Liver (tissue), 9 donors: ENCODE results near the gene RAB41. TPM values are rescaled to one million over a fixed set of nuclear protein-coding genes. Genes with fewer than 3 reads are reported as not detected.

Source experiments
- DNase-seq: peaks from one replicate; pipeline ENCODE4 v3.0.0-alpha.2; 2017; ENCODE audit warnings: low spot score
- H3K27ac ChIP-seq, 2 donors: one replicate each; pipeline ENCODE4 v1.7.0; 2013; ENCODE audit warnings: inconsistent platforms in 2 of 2, low read length in 2 of 2, control low read depth in 1 of 2, low read depth in 1 of 2, mild to moderate bottlenecking in 1 of 2
- H3K27me3 ChIP-seq, 4 donors: one replicate each; pipeline versions ENCODE4 v1.6.1 to v1.7.0; 2013; ENCODE audit warnings: low read length in 3 of 4, inconsistent platforms in 1 of 4, mild to moderate bottlenecking in 1 of 4, moderate library complexity in 1 of 4; ENCODE audit not compliant: control insufficient read depth in 4 of 4, insufficient read depth in 4 of 4
- H3K36me3 ChIP-seq, 4 donors: one replicate each; pipeline versions ENCODE4 v1.6.1 to v1.7.0; 2013; ENCODE audit warnings: low read length in 3 of 4, mild to moderate bottlenecking in 3 of 4, low read depth in 1 of 4, moderate library complexity in 1 of 4; ENCODE audit not compliant: control insufficient read depth in 4 of 4, insufficient read depth in 3 of 4
- H3K4me1 ChIP-seq, 4 donors: one replicate each; pipeline versions ENCODE4 v1.6.1 to v1.7.0; 2013; ENCODE audit warnings: low read length in 3 of 4, mild to moderate bottlenecking in 3 of 4, moderate library complexity in 1 of 4; ENCODE audit not compliant: control insufficient read depth in 4 of 4, insufficient read depth in 4 of 4
- H3K4me3 ChIP-seq, 3 donors: one replicate each; pipeline versions ENCODE4 v1.6.1 to v1.7.0; 2013; ENCODE audit warnings: low read length in 3 of 3, control low read depth in 1 of 3, low read depth in 1 of 3, mild to moderate bottlenecking in 1 of 3
- H3K9ac ChIP-seq, 2 donors: one replicate each; pipeline ENCODE4 v1.7.0; 2013; ENCODE audit warnings: low read length in 2 of 2, mild to moderate bottlenecking in 2 of 2, moderate library complexity in 2 of 2, control low read depth in 1 of 2, low read depth in 1 of 2
- H3K9me3 ChIP-seq, 4 donors: one replicate each; pipeline versions ENCODE4 v1.6.1 to v1.7.0; 2013; ENCODE audit warnings: low read length in 3 of 4; ENCODE audit not compliant: control insufficient read depth in 4 of 4
- EGR1 ChIP-seq, 2 donors: IDR thresholded peaks; 2 replicates each; pipeline ENCODE4 v1.6.1; 2016 to 2018; ENCODE audit warnings: antibody characterized with exemption in 2 of 2, low read depth in 2 of 2
- FOXA1 ChIP-seq: IDR thresholded peaks from 2 replicates; pipeline ENCODE4 v1.6.1; 2016; ENCODE audit warnings: antibody characterized with exemption
- FOXA2 ChIP-seq: IDR thresholded peaks from 2 replicates; pipeline ENCODE4 v1.6.1; 2016; ENCODE audit warnings: antibody characterized with exemption
- GABPA ChIP-seq, 2 donors: IDR thresholded peaks in 1 of 2; conservative IDR thresholded peaks in 1 of 2; 2 replicates each; pipeline ENCODE4 v1.6.1; 2016; ENCODE audit warnings: antibody characterized with exemption in 2 of 2, mild to moderate bottlenecking in 1 of 2, moderate library complexity in 1 of 2
- HNF4A ChIP-seq, 2 donors: conservative IDR thresholded peaks; 2 replicates each; pipeline ENCODE4 v1.6.1; 2016; ENCODE audit warnings: antibody characterized with exemption in 2 of 2, mild to moderate bottlenecking in 2 of 2
- HNF4G ChIP-seq: IDR thresholded peaks from 2 replicates; pipeline ENCODE4 v1.6.1; 2016; ENCODE audit warnings: antibody characterized with exemption
- NR2F2 ChIP-seq: IDR thresholded peaks from 2 replicates; pipeline ENCODE4 v1.6.1; 2016; ENCODE audit warnings: antibody characterized with exemption
- RAD21 ChIP-seq, 2 donors: IDR thresholded peaks; 2 replicates each; pipeline ENCODE4 v1.6.1; 2016; ENCODE audit warnings: antibody characterized with exemption in 2 of 2, mild to moderate bottlenecking in 2 of 2
- RXRA ChIP-seq, 2 donors: IDR thresholded peaks; 2 replicates each; pipeline ENCODE4 v1.6.1; 2017 to 2018; ENCODE audit warnings: antibody characterized with exemption in 2 of 2, mild to moderate bottlenecking in 1 of 2
- SP1 ChIP-seq: IDR thresholded peaks from 2 replicates; pipeline ENCODE4 v1.6.1; 2018; ENCODE audit warnings: antibody characterized with exemption, mild to moderate bottlenecking
- TAF1 ChIP-seq: conservative IDR thresholded peaks from 2 replicates; pipeline ENCODE4 v1.6.1; 2016; ENCODE audit warnings: antibody characterized with exemption, mild to moderate bottlenecking
- YY1 ChIP-seq: IDR thresholded peaks from 2 replicates; pipeline ENCODE4 v1.6.1; 2016; ENCODE audit warnings: antibody characterized with exemption, mild to moderate bottlenecking
- WGBS: extraction: QIAGEN DNeasy Blood & Tissue Kit; methylation state at CpG from one replicate; pipeline ENCODE4 v1.1.7; 2013; 5-methylcytosine and 5-hydroxymethylcytosine counted together
- polyA plus RNA-seq, 2 donors: library from polyadenylated mRNA; stranded (reverse) in 1 of 2; unstranded in 1 of 2; fragments of 200-250 nt in 1 of 2; fragments of >200 nt in 1 of 2; fragmentation: Nextera tagmentation in 1 of 2; extraction: Ambion mirVana in 1 of 2; gene quantifications; one replicate each; pipeline versions ENCODE4 v1.2.1 to v1.2.3, GENCODE V29; 2013 to 2015
- total RNA-seq, 2 donors: library from RNA; depleted of rRNA; stranded (reverse); fragments of >200 nt; gene quantifications; one replicate each; pipeline ENCODE4 v1.2.3, GENCODE V29; 2014
- TF ChIP-seq, protein P1 (sequence below): fragments of 150-350 bp; IDR thresholded peaks from 2 replicates; pipeline ENCODE4 v1.5.1; 2017; ENCODE audit warnings: improper control_type of control experiment, low read depth, low read length; ENCODE audit not compliant: missing input control
- TF ChIP-seq, protein P2 (sequence below): IDR thresholded peaks from 2 replicates; pipeline ENCODE4 v1.6.1; 2016; ENCODE audit warnings: antibody characterized with exemption
- TF ChIP-seq, protein P3 (sequence below): IDR thresholded peaks from 2 replicates; pipeline ENCODE4 v1.6.1; 2016; ENCODE audit warnings: antibody characterized with exemption
- TF ChIP-seq, protein P4 (sequence below): IDR thresholded peaks from 2 replicates; pipeline ENCODE4 v1.6.1; 2016; ENCODE audit warnings: antibody characterized with exemption
- TF ChIP-seq, protein P5 (sequence below): IDR thresholded peaks from 2 replicates; pipeline ENCODE4 v1.6.1; 2016; ENCODE audit warnings: antibody characterized with exemption, mild to moderate bottlenecking
- donor health status: healthy.
- donor health status: healthy.
- donor health status: healthy.
- donor health status: healthy.
- donor health status: healthy.

RAB41 gene
- total and polyA plus RNA-seq, 4 donors = not detected

DNA sequence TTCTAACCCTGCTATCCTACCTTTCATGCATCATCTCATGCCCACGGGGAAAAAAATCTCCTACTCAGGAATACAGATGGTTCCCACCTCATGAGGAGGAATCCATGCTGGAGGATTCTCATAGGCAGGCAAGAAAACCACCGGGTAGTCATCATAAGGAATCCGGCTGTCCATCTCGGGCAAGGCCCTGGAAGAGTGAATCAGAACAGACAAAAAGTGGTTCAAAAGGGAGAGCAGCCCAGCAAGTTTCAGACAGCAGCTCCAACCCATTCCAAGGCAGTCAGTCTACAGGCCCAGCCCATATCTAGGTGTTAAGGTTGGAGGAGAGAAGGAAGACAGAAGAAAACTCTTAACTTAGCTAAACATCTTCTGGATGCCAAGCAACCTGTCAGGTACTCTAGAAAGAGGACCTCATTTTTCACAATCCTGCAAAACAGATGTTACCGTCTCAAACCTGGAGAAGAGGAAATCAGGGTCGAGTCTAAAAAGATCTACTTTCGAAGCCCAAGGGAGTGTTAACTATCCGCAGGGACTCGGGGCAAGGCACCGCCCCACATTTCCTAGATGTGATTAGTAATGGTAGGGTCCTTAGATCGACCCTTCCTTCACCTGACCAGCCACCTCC lies 7.3 kb downstream of the RAB41 start:
- TF ChIP-seq TAF1 (no peak), HNF4G (no peak), FOXA2 (no peak)
- DNase-seq = no peak

DNA sequence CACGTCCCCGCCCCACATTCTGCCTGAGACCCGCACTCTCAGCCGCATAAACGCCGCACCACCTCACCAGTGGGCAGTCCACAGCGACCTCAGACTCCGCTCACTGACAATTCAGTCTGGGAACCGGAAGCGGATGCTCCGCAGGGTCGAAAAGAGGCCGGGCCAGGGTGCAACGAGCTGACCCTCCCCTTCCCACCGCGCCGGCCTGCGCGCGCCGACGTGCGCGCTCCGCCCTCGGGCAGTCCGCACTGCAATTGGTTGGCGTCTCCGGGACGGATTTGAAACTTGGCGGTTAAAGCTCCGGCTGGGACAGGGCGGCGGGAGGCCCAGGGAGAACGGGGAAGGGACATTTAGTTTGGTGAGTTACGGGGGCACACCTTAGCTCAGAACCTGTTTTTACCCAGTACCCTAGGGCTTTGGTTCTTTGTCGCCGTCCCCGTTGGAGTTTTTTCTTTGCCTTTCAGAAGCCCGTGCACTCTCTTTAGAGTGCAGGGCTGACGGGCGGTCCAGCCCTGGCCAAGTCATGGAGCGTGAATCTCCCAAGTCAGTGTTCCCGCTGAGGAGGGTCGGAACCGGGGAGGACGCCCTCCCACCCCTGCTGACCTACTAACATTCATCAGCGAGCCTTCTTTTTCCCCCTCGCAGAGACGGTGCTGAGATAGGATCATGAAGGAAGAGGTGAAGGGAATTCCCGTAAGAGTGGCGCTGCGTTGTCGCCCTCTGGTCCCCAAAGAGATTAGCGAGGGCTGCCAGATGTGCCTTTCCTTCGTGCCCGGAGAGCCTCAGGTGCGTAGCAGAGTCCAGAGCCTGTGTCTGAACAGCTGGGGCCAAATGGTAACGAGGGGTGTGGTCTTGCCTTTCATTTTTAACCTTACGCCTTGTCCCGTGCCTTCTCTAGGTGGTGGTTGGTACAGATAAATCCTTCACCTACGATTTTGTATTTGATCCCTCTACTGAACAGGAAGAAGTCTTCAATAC lies 8.1 kb downstream of the RAB41 start, which contains the start of the genes KIF4A and PDZD11:
TSS of gene KIF4A (plus strand) at position 312 of the 978 bp plus-strand sequence. CDS start at position 667, 355 bp downstream.
TSS of gene PDZD11 (minus strand) at position 135 of the 978 bp plus-strand sequence. CDS start 586 bp downstream, outside the sequence.
- no peaks in the 10 kb centered on the region for H3K9me3 ChIP-seq
- peaks cover 0 to 14% (median 12%) of the 10 kb centered on the region in 4 donors for H3K4me1 ChIP-seq
- under 1% methylated on average over 62 of the region's 62 CpGs for WGBS
- H3K4me3 ChIP-seq = peak within 1 kb of the TSS; percentile 60 to 90 (median 75)
- TF ChIP-seq GABPA (IDR thresholded peaks at IDR 0.05 in 1 of 2, conservative IDR thresholded peaks at IDR 0.05 in 1 of 2) = peak; percentile 72 to 91
- peak in 1 of 2 donors; percentile 20 for TF ChIP-seq RXRA (IDR thresholded peaks at IDR 0.05)
- TF ChIP-seq HNF4A (conservative IDR thresholded peaks at IDR 0.05) = peak in 1 of 2 donors; percentile 23
- TF ChIP-seq NR2F2 = no peak
- peak within 1 kb of the TSS in 1 of 2 donors; percentile 63 for H3K9ac ChIP-seq
- peak; percentile 80 for DNase-seq
- H3K36me3 ChIP-seq = peaks cover 0 to 6% (median 2%) of the 10 kb centered on the region in 4 donors
- H3K27ac ChIP-seq = peak within 1 kb of the TSS in 1 of 2 donors; percentile 32
- H3K27me3 ChIP-seq = no peaks in the 10 kb centered on the region

More for the DNA sequence above, 7.3 kb downstream of the RAB41 start:
- Histone ChIP-seq H3K4me1 (peaks cover 0 to 14% (median 12%) of the 10 kb centered on the region in 4 donors), H3K27ac (peak overlapping the region in 1 of 2 donors; percentile 32), H3K27me3 (no peaks in the 10 kb centered on the region), H3K9ac (peak overlapping the region in 1 of 2 donors; percentile 63), H3K36me3 (peaks cover 0 to 8% (median 2%) of the 10 kb centered on the region in 4 donors), H3K4me3 (peak overlapping the region; percentile 60 to 90 (median 75)), H3K9me3 (no peaks in the 10 kb centered on the region)
- 34% methylated on average over 11 of the region's 11 CpGs for WGBS

DNA sequence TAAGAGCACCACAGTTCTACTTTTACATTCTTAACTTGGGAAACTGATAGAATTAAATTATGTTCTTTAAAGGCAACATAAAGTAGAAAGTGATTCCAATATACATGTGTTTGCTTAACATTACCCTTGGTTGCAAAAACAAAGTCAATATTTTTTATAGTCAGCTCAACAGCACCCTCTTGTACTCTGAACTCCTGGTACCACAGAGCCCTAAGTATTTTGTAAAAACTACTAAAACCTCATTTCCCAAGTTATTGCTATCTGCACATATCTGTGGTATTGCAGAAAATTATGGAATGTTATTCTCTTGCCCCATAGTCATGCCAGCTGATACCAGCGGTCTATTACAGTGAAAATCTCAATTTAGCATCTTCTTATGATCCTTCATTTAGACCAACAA lies 10.8 kb downstream of the RAB41 start:
- Histone ChIP-seq H3K9me3 (no peaks in the 10 kb centered on the region), H3K9ac (no peak overlapping the region), H3K4me1 (peaks cover 0 to 14% (median 12%) of the 10 kb centered on the region in 4 donors), H3K4me3 (no peak overlapping the region), H3K27ac (no peak overlapping the region), H3K36me3 (peaks cover 0 to 2% (median 0%) of the 10 kb centered on the region in 4 donors), H3K27me3 (no peaks in the 10 kb centered on the region)
- DNase-seq = no peak
- 0% methylated on average over 1 of the region's 1 CpG for WGBS
- TF ChIP-seq SP1 (no peak), EGR1 (IDR thresholded peaks at IDR 0.05; ENCODE audit: low read depth in 2 of 2) (no peak), GABPA (IDR thresholded peaks at IDR 0.05 in 1 of 2, conservative IDR thresholded peaks at IDR 0.05 in 1 of 2) (no peak), RXRA (IDR thresholded peaks at IDR 0.05) (no peak), YY1 (no peak), NR2F2 (no peak), FOXA1 (no peak), HNF4G (no peak), RAD21 (IDR thresholded peaks at IDR 0.05) (no peak), TAF1 (no peak), HNF4A (conservative IDR thresholded peaks at IDR 0.05) (no peak)
- TF ChIP-seq, protein P1, sequence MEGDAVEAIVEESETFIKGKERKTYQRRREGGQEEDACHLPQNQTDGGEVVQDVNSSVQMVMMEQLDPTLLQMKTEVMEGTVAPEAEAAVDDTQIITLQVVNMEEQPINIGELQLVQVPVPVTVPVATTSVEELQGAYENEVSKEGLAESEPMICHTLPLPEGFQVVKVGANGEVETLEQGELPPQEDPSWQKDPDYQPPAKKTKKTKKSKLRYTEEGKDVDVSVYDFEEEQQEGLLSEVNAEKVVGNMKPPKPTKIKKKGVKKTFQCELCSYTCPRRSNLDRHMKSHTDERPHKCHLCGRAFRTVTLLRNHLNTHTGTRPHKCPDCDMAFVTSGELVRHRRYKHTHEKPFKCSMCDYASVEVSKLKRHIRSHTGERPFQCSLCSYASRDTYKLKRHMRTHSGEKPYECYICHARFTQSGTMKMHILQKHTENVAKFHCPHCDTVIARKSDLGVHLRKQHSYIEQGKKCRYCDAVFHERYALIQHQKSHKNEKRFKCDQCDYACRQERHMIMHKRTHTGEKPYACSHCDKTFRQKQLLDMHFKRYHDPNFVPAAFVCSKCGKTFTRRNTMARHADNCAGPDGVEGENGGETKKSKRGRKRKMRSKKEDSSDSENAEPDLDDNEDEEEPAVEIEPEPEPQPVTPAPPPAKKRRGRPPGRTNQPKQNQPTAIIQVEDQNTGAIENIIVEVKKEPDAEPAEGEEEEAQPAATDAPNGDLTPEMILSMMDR = no peak
- TF ChIP-seq, protein P2, sequence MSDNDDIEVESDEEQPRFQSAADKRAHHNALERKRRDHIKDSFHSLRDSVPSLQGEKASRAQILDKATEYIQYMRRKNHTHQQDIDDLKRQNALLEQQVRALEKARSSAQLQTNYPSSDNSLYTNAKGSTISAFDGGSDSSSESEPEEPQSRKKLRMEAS = no peak
- TF ChIP-seq, protein P3, sequence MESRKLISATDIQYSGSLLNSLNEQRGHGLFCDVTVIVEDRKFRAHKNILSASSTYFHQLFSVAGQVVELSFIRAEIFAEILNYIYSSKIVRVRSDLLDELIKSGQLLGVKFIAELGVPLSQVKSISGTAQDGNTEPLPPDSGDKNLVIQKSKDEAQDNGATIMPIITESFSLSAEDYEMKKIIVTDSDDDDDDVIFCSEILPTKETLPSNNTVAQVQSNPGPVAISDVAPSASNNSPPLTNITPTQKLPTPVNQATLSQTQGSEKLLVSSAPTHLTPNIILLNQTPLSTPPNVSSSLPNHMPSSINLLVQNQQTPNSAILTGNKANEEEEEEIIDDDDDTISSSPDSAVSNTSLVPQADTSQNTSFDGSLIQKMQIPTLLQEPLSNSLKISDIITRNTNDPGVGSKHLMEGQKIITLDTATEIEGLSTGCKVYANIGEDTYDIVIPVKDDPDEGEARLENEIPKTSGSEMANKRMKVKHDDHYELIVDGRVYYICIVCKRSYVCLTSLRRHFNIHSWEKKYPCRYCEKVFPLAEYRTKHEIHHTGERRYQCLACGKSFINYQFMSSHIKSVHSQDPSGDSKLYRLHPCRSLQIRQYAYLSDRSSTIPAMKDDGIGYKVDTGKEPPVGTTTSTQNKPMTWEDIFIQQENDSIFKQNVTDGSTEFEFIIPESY = no peak
- TF ChIP-seq, protein P4, sequence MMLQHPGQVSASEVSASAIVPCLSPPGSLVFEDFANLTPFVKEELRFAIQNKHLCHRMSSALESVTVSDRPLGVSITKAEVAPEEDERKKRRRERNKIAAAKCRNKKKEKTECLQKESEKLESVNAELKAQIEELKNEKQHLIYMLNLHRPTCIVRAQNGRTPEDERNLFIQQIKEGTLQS = no peak
- TF ChIP-seq, protein P5, sequence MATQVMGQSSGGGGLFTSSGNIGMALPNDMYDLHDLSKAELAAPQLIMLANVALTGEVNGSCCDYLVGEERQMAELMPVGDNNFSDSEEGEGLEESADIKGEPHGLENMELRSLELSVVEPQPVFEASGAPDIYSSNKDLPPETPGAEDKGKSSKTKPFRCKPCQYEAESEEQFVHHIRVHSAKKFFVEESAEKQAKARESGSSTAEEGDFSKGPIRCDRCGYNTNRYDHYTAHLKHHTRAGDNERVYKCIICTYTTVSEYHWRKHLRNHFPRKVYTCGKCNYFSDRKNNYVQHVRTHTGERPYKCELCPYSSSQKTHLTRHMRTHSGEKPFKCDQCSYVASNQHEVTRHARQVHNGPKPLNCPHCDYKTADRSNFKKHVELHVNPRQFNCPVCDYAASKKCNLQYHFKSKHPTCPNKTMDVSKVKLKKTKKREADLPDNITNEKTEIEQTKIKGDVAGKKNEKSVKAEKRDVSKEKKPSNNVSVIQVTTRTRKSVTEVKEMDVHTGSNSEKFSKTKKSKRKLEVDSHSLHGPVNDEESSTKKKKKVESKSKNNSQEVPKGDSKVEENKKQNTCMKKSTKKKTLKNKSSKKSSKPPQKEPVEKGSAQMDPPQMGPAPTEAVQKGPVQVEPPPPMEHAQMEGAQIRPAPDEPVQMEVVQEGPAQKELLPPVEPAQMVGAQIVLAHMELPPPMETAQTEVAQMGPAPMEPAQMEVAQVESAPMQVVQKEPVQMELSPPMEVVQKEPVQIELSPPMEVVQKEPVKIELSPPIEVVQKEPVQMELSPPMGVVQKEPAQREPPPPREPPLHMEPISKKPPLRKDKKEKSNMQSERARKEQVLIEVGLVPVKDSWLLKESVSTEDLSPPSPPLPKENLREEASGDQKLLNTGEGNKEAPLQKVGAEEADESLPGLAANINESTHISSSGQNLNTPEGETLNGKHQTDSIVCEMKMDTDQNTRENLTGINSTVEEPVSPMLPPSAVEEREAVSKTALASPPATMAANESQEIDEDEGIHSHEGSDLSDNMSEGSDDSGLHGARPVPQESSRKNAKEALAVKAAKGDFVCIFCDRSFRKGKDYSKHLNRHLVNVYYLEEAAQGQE = no peak
